ENCODE measurements around the gene BCL3.
A peak's percentile ranks its signal among the peaks of the same experiment; 100 is the strongest.

The BCL3 gene

GRCh38 chr19:44794610-44795009 is 46.1 kb downstream of the BCL3 start:
- DNase-seq (ENCODE audit: low spot score), result no peak

GRCh38 chr19:44795398-44795987 is 47.0 kb downstream of the BCL3 start:
- DNase-seq (ENCODE audit: low spot score), result no peak

- DNase-seq (ENCODE audit: low spot score), result peak; percentile 78
Observed at GRCh38 chr19:44796701-44797115, 48.2 kb downstream of the BCL3 start.

- DNase-seq (ENCODE audit: low spot score), result no peak
Observed at GRCh38 chr19:44799627-44800346, 51.3 kb downstream of the BCL3 start.

- peak; percentile 86 for DNase-seq (ENCODE audit: low spot score)
Observed at GRCh38 chr19:44800461-44800860, 52.0 kb downstream of the BCL3 start.

- DNase-seq (ENCODE audit: low spot score), result no peak
Observed at GRCh38 chr19:44803442-44804428, 55.2 kb downstream of the BCL3 start.

- DNase-seq (ENCODE audit: low spot score), result no peak
Observed at GRCh38 chr19:44806291-44806690, 57.8 kb downstream of the BCL3 start.

GRCh38 chr19:44807162-44807561 is 58.7 kb downstream of the BCL3 start:
- no peak for DNase-seq (ENCODE audit: low spot score)

- DNase-seq (ENCODE audit: low spot score), result peak; percentile 81
Observed at GRCh38 chr19:44807652-44808462, 59.3 kb downstream of the BCL3 start.

- DNase-seq (ENCODE audit: low spot score), result peak; percentile 93
Observed at GRCh38 chr19:44808463-44809371, 60.2 kb downstream of the BCL3 start, which contains the start of gene BCAM. Gene BCAM (plus strand): TSS chr19:44809103. CDS start chr19:44809125, 22 bp downstream.
